LNCAP (cell line): ENCODE data around the gene RPL3.

ENCODE experiments used
- TF ChIP-seq, protein P1 (sequence below): fragments of 450-650 bp; IDR thresholded peaks from 2 replicates; pipeline ENCODE4 v1.5.1; 2017; ENCODE audit warnings: mild to moderate bottlenecking

RPL3 gene

DNA sequence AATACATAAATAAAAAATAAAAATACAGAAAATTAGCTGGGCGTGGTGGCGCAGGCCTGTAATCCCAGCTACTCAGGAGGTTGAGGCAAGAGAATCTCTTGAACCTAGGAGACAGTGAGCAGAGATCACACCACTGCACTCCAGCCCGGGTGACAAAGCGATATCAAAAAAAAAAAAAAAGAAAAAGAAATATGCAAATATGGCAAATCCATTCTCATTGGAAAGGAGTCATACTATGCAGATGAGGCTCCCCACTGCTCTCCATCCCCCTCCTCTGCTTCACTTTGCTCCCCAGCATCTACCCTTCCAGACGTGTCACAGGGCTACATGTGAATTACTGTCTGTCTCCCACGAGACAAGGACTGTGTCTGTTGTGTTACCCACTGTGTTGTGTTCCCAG is 38.3 kb downstream of the RPL3 start:
- TF ChIP-seq, protein P1, sequence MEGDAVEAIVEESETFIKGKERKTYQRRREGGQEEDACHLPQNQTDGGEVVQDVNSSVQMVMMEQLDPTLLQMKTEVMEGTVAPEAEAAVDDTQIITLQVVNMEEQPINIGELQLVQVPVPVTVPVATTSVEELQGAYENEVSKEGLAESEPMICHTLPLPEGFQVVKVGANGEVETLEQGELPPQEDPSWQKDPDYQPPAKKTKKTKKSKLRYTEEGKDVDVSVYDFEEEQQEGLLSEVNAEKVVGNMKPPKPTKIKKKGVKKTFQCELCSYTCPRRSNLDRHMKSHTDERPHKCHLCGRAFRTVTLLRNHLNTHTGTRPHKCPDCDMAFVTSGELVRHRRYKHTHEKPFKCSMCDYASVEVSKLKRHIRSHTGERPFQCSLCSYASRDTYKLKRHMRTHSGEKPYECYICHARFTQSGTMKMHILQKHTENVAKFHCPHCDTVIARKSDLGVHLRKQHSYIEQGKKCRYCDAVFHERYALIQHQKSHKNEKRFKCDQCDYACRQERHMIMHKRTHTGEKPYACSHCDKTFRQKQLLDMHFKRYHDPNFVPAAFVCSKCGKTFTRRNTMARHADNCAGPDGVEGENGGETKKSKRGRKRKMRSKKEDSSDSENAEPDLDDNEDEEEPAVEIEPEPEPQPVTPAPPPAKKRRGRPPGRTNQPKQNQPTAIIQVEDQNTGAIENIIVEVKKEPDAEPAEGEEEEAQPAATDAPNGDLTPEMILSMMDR, result no peak

DNA sequence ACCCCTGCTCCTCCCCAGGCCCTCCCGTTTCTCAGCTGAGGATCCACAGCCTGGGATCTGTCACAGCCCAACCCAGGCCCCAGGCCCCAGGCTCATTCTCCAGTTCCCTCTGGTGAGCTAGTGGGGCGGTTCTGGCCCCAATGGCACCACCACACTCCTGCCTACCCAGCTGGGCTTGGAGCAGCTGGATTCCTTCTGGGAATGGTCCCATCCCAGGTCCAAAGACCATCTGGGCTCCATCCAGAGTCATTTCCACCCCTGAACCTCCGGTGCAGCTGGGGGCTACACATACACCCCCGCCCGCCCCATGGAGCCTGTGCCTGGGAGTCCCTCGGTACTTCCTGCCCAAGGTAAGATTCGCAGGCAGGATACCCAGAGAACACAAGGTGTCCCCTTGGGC is 39.2 kb downstream of the RPL3 start:
- TF ChIP-seq, protein P1, result no peak

DNA sequence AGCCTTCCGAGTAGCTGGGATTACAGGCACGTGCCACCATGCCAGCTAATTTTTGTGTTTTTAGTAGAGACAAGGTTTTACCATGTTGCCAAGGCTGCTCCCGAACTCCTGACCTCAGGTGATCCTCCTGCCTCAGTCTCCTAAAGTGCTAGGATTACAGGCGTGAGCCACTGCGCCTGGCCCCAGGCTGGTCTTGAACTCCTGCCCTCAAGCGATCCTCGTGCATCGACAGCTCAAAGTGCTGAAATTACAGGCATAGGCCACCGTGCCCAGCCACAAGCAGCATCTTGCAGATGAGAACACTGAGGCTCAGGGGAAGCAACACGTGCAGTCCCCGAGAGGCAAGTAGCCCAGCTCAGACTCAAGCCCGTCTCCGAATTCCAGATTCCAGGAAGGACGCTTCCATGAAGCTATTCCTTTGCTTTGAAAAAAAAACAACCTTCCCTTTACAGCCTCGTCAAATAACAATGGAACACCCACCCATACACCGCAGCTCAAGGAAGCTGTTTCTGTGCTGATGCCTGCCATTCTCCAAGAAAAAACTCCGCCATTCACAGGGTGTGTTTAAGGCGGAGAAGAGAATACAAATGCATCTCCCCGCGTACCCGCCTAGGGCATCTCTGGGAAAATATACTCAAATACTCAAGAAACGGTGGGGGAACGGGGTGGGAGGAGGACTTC is 40.1 kb downstream of the RPL3 start:
- TF ChIP-seq, protein P1, result no peak

DNA sequence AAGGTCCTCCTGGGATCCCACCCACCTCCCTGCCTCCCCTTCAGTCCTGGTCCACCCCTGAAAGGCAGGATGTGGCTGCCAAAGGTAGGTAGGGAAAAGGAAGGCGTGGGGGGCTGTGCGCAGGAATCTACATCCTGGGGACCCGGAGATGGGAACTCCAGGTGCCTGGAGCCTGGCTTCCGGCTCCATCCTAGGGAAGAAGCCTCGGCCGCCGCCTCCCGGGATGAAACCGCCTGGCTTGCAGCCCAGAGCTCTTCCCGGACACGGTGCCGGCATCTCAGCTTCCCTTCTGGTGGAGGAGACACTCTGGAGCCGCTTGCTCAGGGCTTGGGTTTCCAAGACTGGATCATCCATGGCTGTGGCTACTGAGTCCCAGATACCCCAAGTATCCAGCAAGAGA is 41.4 kb downstream of the RPL3 start:
- TF ChIP-seq, protein P1, result no peak

DNA sequence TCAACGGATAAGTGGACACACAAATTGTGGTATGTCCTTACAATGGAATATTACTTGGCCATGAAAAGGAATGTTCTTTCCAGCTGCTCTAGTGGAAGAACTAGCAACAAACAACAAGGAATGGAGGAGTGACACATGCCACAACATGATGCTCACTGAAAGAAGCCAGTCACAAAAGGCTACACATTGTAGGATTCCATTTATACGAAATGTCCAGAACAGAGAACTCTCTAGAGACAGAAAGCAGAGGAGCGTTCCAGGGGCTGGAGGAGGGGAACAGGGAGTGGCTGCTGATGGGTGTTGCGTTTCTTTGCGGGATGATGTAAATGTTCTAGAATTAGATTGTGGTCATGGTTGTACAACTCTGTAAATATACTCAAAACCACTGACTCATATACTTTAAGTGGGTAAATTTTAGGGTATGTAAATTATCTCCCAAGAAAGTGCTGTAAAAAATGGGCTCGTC is 42.2 kb downstream of the RPL3 start:
- TF ChIP-seq, protein P1, result no peak

DNA sequence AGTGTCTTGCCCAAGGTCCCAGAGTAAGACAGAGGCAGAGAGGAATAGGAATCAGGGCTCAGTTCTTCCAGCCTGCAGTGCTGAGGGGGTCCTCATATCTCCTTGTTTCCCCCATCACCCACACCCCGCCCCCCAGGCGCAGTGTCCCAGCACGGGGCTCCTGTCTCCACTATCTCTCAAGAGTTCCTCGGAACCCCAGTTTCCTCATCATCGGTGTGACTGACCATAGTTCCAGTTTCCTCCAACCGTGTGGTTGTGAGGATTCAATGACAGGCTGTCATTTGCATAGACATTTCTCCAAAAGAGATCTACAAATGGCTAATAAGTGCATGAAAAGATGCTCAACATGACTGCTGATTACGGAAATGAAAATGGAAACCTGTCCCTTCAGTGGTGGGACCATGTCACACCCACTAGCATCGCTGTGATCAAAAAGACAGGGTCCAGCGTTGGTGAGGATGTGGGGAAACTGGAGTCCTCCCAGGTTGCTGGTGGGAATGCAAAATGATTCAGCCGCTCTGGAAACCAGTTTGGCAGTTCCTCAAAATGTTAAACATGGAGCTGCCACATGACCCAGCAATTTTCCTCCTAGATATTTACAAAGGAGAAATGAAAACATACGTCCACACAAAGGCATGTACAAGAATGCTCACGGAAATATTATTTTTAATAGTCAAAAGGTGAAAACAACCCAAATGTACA is 42.8 kb downstream of the RPL3 start:
- TF ChIP-seq, protein P1, result no peak

DNA sequence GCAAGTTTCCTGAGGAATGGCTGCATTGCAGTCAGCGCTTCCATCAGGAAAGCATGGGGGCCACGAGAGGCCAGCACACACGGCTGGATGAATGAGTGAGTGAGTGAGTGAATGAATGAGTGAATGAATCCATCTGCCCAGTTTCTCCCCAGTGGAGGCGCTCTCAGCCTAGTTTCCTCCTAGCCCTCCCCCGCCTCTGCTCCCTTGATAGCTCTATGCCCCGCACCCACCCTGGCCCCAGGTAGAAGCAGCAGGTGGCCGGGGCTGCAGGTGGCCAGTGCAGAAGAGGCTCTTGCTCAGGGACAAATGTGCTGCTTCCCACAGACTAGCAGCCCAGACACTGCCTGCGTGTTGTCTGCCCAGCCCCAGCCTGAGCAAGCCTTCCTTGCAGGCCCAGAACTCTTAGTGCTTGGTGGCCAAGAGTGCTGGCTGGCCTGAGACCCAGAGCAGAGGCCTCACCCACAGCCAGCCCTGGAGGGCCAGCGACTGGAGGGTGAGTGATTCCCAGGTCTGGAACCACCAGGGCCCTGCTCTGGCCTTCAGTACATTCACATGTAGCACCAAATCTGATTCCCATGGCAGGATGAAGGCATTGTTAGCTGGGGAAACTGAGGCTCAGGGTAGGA is 43.5 kb downstream of the RPL3 start:
- TF ChIP-seq, protein P1, result no peak
